Gastrocnemius medialis (tissue), 4 donors: ENCODE data around the gene OR2B2.

Experiments used
- POLR2A ChIP-seq, 2 donors: fragments of 450-650 bp; IDR thresholded peaks; one replicate each; pipeline ENCODE4 v1.6.1; 2017; ENCODE audit warnings: antibody characterized with exemption in 2 of 2, mild to moderate bottlenecking in 2 of 2, moderate library complexity in 2 of 2
- TF ChIP-seq, protein P1 (sequence below), 5 experiments: fragments of 450-650 bp in 3 of 5; fragments of 200-600 bp in 2 of 5; sonication (generic) in 2 of 5; IDR thresholded peaks in 4 of 5; conservative IDR thresholded peaks in 1 of 5; 1 replicate in 4 of 5; 2 replicates in 1 of 5; pipeline ENCODE4 v1.5.1; 2016 to 2019; ENCODE audit warnings: antibody characterized with exemption in 5 of 5, mild to moderate bottlenecking in 3 of 5, moderate library complexity in 3 of 5

DNA sequence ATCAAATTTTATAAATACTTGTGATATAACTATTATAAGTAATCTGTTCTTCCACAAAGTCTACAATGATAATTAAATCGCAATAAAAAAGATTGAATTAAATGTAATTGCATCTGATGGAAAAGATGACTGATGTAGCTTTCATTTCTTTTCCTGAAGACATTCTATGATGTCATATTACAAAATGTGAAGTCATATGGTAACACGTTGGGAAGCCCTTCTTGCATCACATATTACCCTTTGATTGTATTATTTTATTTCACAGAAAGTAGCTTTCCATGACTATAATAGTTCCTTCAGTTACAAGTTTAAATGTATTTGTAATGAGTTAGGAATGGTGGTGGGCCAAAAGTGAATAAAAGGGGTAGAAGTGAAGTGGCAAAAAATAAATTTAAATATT is 19.0 kb upstream of the OR2B2 start:
- TF ChIP-seq, protein P1, sequence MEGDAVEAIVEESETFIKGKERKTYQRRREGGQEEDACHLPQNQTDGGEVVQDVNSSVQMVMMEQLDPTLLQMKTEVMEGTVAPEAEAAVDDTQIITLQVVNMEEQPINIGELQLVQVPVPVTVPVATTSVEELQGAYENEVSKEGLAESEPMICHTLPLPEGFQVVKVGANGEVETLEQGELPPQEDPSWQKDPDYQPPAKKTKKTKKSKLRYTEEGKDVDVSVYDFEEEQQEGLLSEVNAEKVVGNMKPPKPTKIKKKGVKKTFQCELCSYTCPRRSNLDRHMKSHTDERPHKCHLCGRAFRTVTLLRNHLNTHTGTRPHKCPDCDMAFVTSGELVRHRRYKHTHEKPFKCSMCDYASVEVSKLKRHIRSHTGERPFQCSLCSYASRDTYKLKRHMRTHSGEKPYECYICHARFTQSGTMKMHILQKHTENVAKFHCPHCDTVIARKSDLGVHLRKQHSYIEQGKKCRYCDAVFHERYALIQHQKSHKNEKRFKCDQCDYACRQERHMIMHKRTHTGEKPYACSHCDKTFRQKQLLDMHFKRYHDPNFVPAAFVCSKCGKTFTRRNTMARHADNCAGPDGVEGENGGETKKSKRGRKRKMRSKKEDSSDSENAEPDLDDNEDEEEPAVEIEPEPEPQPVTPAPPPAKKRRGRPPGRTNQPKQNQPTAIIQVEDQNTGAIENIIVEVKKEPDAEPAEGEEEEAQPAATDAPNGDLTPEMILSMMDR (IDR thresholded peaks at IDR 0.05 in 4 of 5, conservative IDR thresholded peaks at IDR 0.05 in 1 of 5) = no peak
- no peak for TF ChIP-seq POLR2A (IDR thresholded peaks at IDR 0.05)
